IMR-90 (cell line): ENCODE results near the gene CHRNB1. TPM values are rescaled to one million over a fixed set of nuclear protein-coding genes. Genes with fewer than 3 reads are reported as not detected.

Experiments used
- ATAC-seq: fragments of 200-7000 bp; cut with Tn5 transposase; 2 replicates; pipeline ENCODE4 v1.9.1; 2020; ENCODE audit warnings: low read depth, mild to moderate bottlenecking, moderate library complexity
- BruUV-seq: library from RNA; stranded (reverse); fragments of 400-500 nt; replicated peaks from 2 replicates; lab custom pipeline; 2021; lab: Mats Ljungman, UMichigan
- CTCF ChIA-PET: fragments of 300-600 bp; formaldehyde crosslinking; extraction: SDS; loops from one replicate; lab custom pipeline; 2021; ENCODE audit warnings: antibody characterized with exemption; lab: Yijun Ruan, JAX
- POLR2A ChIA-PET: fragments of 300-600 bp; sonication (Branson Sonifier 250); formaldehyde crosslinking; loops from one replicate; lab custom pipeline; 2022; ENCODE audit warnings: antibody characterized with exemption; ENCODE audit not compliant: unreplicated experiment; lab: Charles Lee
- DNase-seq: peaks from one replicate; pipeline ENCODE4 v3.0.0; 2013
- H2AFZ ChIP-seq: replicated peaks from 2 replicates; pipeline ENCODE3; 2013; ENCODE audit warnings: low read length, mild to moderate bottlenecking; ENCODE audit not compliant: poor library complexity
- H2AK5ac ChIP-seq: 2 replicates; pipeline ENCODE4 v1.6.1; 2013; ENCODE audit warnings: low read depth, low read length, inconsistent platforms
- H2AK9ac ChIP-seq: replicated peaks from 2 replicates; pipeline ENCODE3; 2013; ENCODE audit warnings: mild to moderate bottlenecking, low read depth, low read length, moderate library complexity; ENCODE audit not compliant: poor library complexity
- H2BK120ac ChIP-seq: 2 replicates; pipeline ENCODE4 v1.6.1; 2013; ENCODE audit warnings: low read depth, low read length, inconsistent platforms
- H2BK15ac ChIP-seq: 3 replicates; pipeline ENCODE4 v1.6.1; 2013; ENCODE audit warnings: low read depth, low read length, inconsistent platforms
- H2BK20ac ChIP-seq: 2 replicates; pipeline ENCODE4 v1.6.1; 2013; ENCODE audit warnings: low read depth, mild to moderate bottlenecking, inconsistent platforms, low read length, moderate library complexity
- H2BK5ac ChIP-seq: 2 replicates; pipeline ENCODE4 v1.6.1; 2013; ENCODE audit warnings: mild to moderate bottlenecking, low read depth, low read length, inconsistent platforms; ENCODE audit not compliant: poor library complexity, severe bottlenecking
- H3K14ac ChIP-seq: replicated peaks from 2 replicates; pipeline ENCODE4 v1.6.1; 2013; ENCODE audit warnings: low read depth, low read length, inconsistent platforms
- H3K18ac ChIP-seq: 2 replicates; pipeline ENCODE4 v1.6.1; 2013; ENCODE audit warnings: low read depth, low read length, control low read depth
- H3K23ac ChIP-seq: 2 replicates; pipeline ENCODE4 v1.6.1; 2013; ENCODE audit warnings: low read depth, low read length, inconsistent platforms
- H3K27ac ChIP-seq: 2 replicates; pipeline ENCODE4 v1.5.1; 2013; ENCODE audit warnings: mild to moderate bottlenecking, control low read depth, low read length; ENCODE audit not compliant: insufficient read depth
- H3K27me3 ChIP-seq: 2 replicates; pipeline ENCODE4 v1.6.1; 2013; ENCODE audit warnings: low read length; ENCODE audit not compliant: control insufficient read depth, insufficient read depth
- H3K36me3 ChIP-seq: 2 replicates; pipeline ENCODE4 v1.6.1; 2013; ENCODE audit warnings: low read length, mixed read lengths; ENCODE audit not compliant: control insufficient read depth, insufficient read depth
- H3K4ac ChIP-seq: 2 replicates; pipeline ENCODE4 v1.6.1; 2013; ENCODE audit warnings: low read depth, low read length, inconsistent platforms
- H3K4me1 ChIP-seq: 2 replicates; pipeline ENCODE4 v1.6.1; 2013; ENCODE audit warnings: low read length, mixed read lengths; ENCODE audit not compliant: control insufficient read depth, insufficient read depth
- H3K4me2 ChIP-seq: 2 replicates; pipeline ENCODE4 v1.6.1; 2013; ENCODE audit warnings: low read depth, mild to moderate bottlenecking, control low read depth, low read length, moderate library complexity
- H3K4me3 ChIP-seq: 2 replicates; pipeline ENCODE4 v1.5.1; 2013; ENCODE audit warnings: low read depth, mild to moderate bottlenecking, control low read depth, low read length, moderate library complexity; ENCODE audit not compliant: insufficient read depth
- H3K56ac ChIP-seq: 2 replicates; pipeline ENCODE4 v1.6.1; 2013; ENCODE audit warnings: low read length, inconsistent platforms; ENCODE audit not compliant: insufficient read depth; ENCODE audit errors: extremely low read depth
- H3K79me1 ChIP-seq, 2 experiments: 2 replicates each; pipeline ENCODE4 v1.6.1; 2013; ENCODE audit warnings: low read length in 2 of 2, inconsistent platforms in 1 of 2, low read depth in 1 of 2
- H3K9ac ChIP-seq: 2 replicates; pipeline ENCODE4 v1.6.1; 2013; ENCODE audit warnings: low read depth, low read length, control low read depth
- H3K9me1 ChIP-seq: 2 replicates; pipeline ENCODE4 v1.6.1; 2013; ENCODE audit warnings: low read length, inconsistent platforms; ENCODE audit not compliant: insufficient read depth
- H3K9me3 ChIP-seq: 2 replicates; pipeline ENCODE4 v1.6.1; 2013; ENCODE audit warnings: low read length; ENCODE audit not compliant: control insufficient read depth, insufficient read depth
- H4K20me1 ChIP-seq: 2 replicates; pipeline ENCODE4 v1.6.1; 2013; ENCODE audit warnings: low read length, inconsistent platforms; ENCODE audit not compliant: insufficient read depth
- H4K5ac ChIP-seq: 2 replicates; pipeline ENCODE4 v1.6.1; 2013; ENCODE audit warnings: mild to moderate bottlenecking, low read depth, low read length, control low read depth
- H4K8ac ChIP-seq, 2 experiments: 2 replicates each; pipeline ENCODE4 v1.6.1; 2013; ENCODE audit warnings: low read depth in 2 of 2, low read length in 2 of 2, control low read depth in 1 of 2, inconsistent platforms in 1 of 2
- H4K91ac ChIP-seq: 2 replicates; pipeline ENCODE4 v1.6.1; 2013; ENCODE audit warnings: low read depth, low read length, inconsistent platforms; ENCODE audit not compliant: insufficient read depth
- BHLHE40 ChIP-seq: fragments of 150-350 bp; IDR thresholded peaks from 2 replicates; pipeline ENCODE4 v1.6.1; 2016; ENCODE audit warnings: mild to moderate bottlenecking, low read depth, low read length
- CEBPB ChIP-seq: IDR thresholded peaks from 2 replicates; pipeline ENCODE4 v1.6.1; 2012; ENCODE audit warnings: low read depth, low read length, improper control_type of control experiment
- CHD1 ChIP-seq: IDR thresholded peaks from 2 replicates; pipeline ENCODE4 v1.6.1; 2012; ENCODE audit warnings: low read depth, low read length, improper control_type of control experiment
- CTCF ChIP-seq: conservative IDR thresholded peaks from 2 replicates; pipeline ENCODE4 v1.5.1; 2012; ENCODE audit warnings: mild to moderate bottlenecking, low read depth, low read length, improper control_type of control experiment
- ELK1 ChIP-seq: fragments of 150-350 bp; IDR thresholded peaks from 2 replicates; pipeline ENCODE4 v1.6.1; 2016; ENCODE audit warnings: low read depth, mild to moderate bottlenecking, low read length, moderate library complexity, borderline replicate concordance
- FOS ChIP-seq: fragments of 150-350 bp; IDR thresholded peaks from 2 replicates; pipeline ENCODE4 v1.6.1; 2016; ENCODE audit warnings: low read depth, low read length
- MAFK ChIP-seq: IDR thresholded peaks from 2 replicates; pipeline ENCODE4 v1.6.1; 2012; ENCODE audit warnings: low read depth, low read length, improper control_type of control experiment
- MAZ ChIP-seq: IDR thresholded peaks from 2 replicates; pipeline ENCODE4 v1.6.1; 2012; ENCODE audit warnings: low read depth, mild to moderate bottlenecking, low read length, improper control_type of control experiment, moderate library complexity, borderline replicate concordance
- MXI1 ChIP-seq: IDR thresholded peaks from 2 replicates; pipeline ENCODE4 v1.6.1; 2012; ENCODE audit warnings: low read depth, mild to moderate bottlenecking, low read length, moderate library complexity, borderline replicate concordance
- NFE2L2 ChIP-seq: fragments of 150-350 bp; IDR thresholded peaks from 2 replicates; pipeline ENCODE4 v1.6.1; 2016; ENCODE audit warnings: low read depth, mild to moderate bottlenecking, low read length
- POLR2A ChIP-seq: IDR thresholded peaks from 2 replicates; pipeline ENCODE4 v1.6.1; 2012; ENCODE audit warnings: mild to moderate bottlenecking, low read depth, low read length
- RAD21 ChIP-seq: IDR thresholded peaks from 2 replicates; pipeline ENCODE4 v1.6.1; 2012; ENCODE audit warnings: low read length, improper control_type of control experiment
- RCOR1 ChIP-seq: IDR thresholded peaks from 2 replicates; pipeline ENCODE4 v1.6.1; 2012; ENCODE audit warnings: mild to moderate bottlenecking, low read length, improper control_type of control experiment; ENCODE audit not compliant: insufficient replicate concordance
- RFX5 ChIP-seq: IDR thresholded peaks from 2 replicates; pipeline ENCODE4 v1.8.0; 2012; ENCODE audit warnings: low read depth, mild to moderate bottlenecking, low read length, moderate library complexity
- SMC3 ChIP-seq: fragments of 150-350 bp; IDR thresholded peaks from 2 replicates; pipeline ENCODE4 v1.6.1; 2016; ENCODE audit warnings: low read depth, mild to moderate bottlenecking, antibody characterized with exemption, low read length, moderate library complexity
- USF2 ChIP-seq: fragments of 150-350 bp; IDR thresholded peaks from 2 replicates; pipeline ENCODE4 v1.6.1; 2017; ENCODE audit warnings: mild to moderate bottlenecking, antibody characterized with exemption, low read length, low read depth
- WGBS, 2 experiments: methylation state at CpG; one replicate each; pipeline versions ENCODE4 v1.1.5 to v1.1.7; 2013; ENCODE audit warnings: missing lambda C conversion rate in 2 of 2; ENCODE audit not compliant: insufficient read length in 1 of 2; ENCODE audit errors: extremely low coverage in 2 of 2; 5-methylcytosine and 5-hydroxymethylcytosine counted together
- dilution Hi-C: fragments of 300-500 bp; cut with HindIII; formaldehyde crosslinking; loops from one replicate; pipeline ENCODE4 v1.14.3; 2018; ENCODE audit warnings: low sequenced_read_pairs; ENCODE audit not compliant: unreplicated experiment
- in situ Hi-C: fragments of 300-500 bp; cut with MboI; formaldehyde crosslinking; loops from 3 replicates; pipeline ENCODE4 v1.14.3; 2019; ENCODE audit warnings: low sequenced_read_pairs, inconsistent platforms, mixed read lengths
- intact Hi-C: fragments of 100-400 bp; cut with micrococcal nuclease; formaldehyde crosslinking; loops from 2 replicates; pipeline ENCODE4 v1.10.0; 2022
- polyA plus RNA-seq, 3 experiments: library from polyadenylated mRNA; depleted of rRNA; stranded (reverse); fragments of >200 nt; gene quantifications; 2 replicates each; pipeline ENCODE4 v1.2.3, GENCODE V29; 2012; ENCODE audit warnings: low replicate concordance in 1 of 3
- total RNA-seq: library from RNA; depleted of rRNA; stranded (reverse); fragments of >200 nt; gene quantifications from 2 replicates; pipeline ENCODE4 v1.2.3, GENCODE V29; 2012

CHRNB1 gene
- total and polyA plus RNA-seq, 2 of the 4 experiments (the other 2 are of a cell fraction) = 4.3 to 6.0 TPM

GRCh38 chr17:7398612-7399011, 46.2 kb upstream of the CHRNB1 start:
- Histone ChIP-seq H3K18ac (no peak overlapping the region), H3K14ac (no peak overlapping the region), H3K27ac (no peak overlapping the region), H2BK15ac (no peak overlapping the region), H2BK5ac (no peak overlapping the region), H2BK120ac (no peak overlapping the region), H2AK9ac (no peak overlapping the region), H3K36me3 (no peaks in the 10 kb centered on the region), H4K8ac (no peak overlapping the region), H2AFZ (no peak overlapping the region), H4K91ac (no peak overlapping the region), H3K4me3 (no peak overlapping the region), H3K4ac (no peak overlapping the region), H3K9me1 (peaks cover 4% of the 10 kb centered on the region; the same call in 1 of the 2 replicates), H3K4me2 (no peak overlapping the region), H3K23ac (no peak overlapping the region), H2AK5ac (no peak overlapping the region), H3K9ac (no peak overlapping the region), H4K5ac (no peak overlapping the region), H3K79me1 (peaks cover 15 to 32% of the 10 kb centered on the region in 2 experiments), H2BK20ac (no peak overlapping the region), H3K4me1 (peaks cover 8% of the 10 kb centered on the region), H3K27me3 (no peaks in the 10 kb centered on the region), H3K56ac (no peak overlapping the region), H4K20me1 (no peaks in the 10 kb centered on the region), H3K9me3 (no peaks in the 10 kb centered on the region)
- intact Hi-C loops (no loop called here), in situ Hi-C loops (no loop called here), dilution Hi-C loops (no loop called here)
- POLR2A ChIA-PET = no interaction called here
- WGBS, 2 experiments = no CpG with 5 or more reads among the region's 2 CpGs
- DNase-seq = no peak
- ATAC-seq = no peak
- BruUV-seq = no TSS peak
- CTCF ChIA-PET = interaction anchor here (0.6 kb wide), 1 partner anchor 43 kb away, joined by 5 read pairs; no protein-coding TSS in a partner anchor
- TF ChIP-seq ELK1 = no peak
- TF ChIP-seq RAD21 = no peak
- no peak for TF ChIP-seq BHLHE40
- no peak for TF ChIP-seq RCOR1
- no peak for TF ChIP-seq SMC3
- no peak for TF ChIP-seq CTCF
- no peak for TF ChIP-seq MAZ
- TF ChIP-seq POLR2A = no peak
- TF ChIP-seq CEBPB = no peak
- TF ChIP-seq CHD1 = no peak
- no peak for TF ChIP-seq NFE2L2
- TF ChIP-seq FOS = no peak
- TF ChIP-seq MXI1 = no peak
- TF ChIP-seq RFX5 = no peak
- no peak for TF ChIP-seq USF2
- no peak for TF ChIP-seq MAFK
